ENCODE results near the gene SLC25A25.

- no peak for TF ChIP-seq POLR2A (IDR thresholded peaks at IDR 0.05; ENCODE audit: low read depth, low read length)
- no peak for TF ChIP-seq RAD21 (IDR thresholded peaks at IDR 0.05; ENCODE audit: insufficient read depth, low read depth, low read length)
- TF ChIP-seq CTCF (IDR thresholded peaks at IDR 0.05 in 2 of 3, conservative IDR thresholded peaks at IDR 0.05 in 1 of 3; ENCODE audit: control insufficient read depth in 2 of 3, extremely low read depth in 1 of 3, insufficient read depth in 1 of 3, low read depth in 3 of 3, low read length in 3 of 3) = no peak
- TF ChIP-seq ATF3 (IDR thresholded peaks at IDR 0.05; ENCODE audit: borderline replicate concordance, extremely low read depth, low read depth, low read length) = no peak
- no peak for TF ChIP-seq IKZF1 (conservative IDR thresholded peaks at IDR 0.05)
- no peak for TF ChIP-seq SMAD1 (IDR thresholded peaks at IDR 0.05; ENCODE audit: low read depth, partially characterized antibody)
- no peak for TF ChIP-seq FOXM1 (IDR thresholded peaks at IDR 0.05; ENCODE audit: low read depth, low read length)
- TF ChIP-seq CHD2 (IDR thresholded peaks at IDR 0.05; ENCODE audit: borderline replicate concordance, low read depth, low read length) = no peak
- TF ChIP-seq ZNF687 (IDR thresholded peaks at IDR 0.05) = no peak
- TF ChIP-seq NBN (IDR thresholded peaks at IDR 0.05) = no peak
- TF ChIP-seq PRDM15 (CRISPR knock-in tag; IDR thresholded peaks at IDR 0.05) = no peak
- no peak for TF ChIP-seq CREB1 (IDR thresholded peaks at IDR 0.05; ENCODE audit: low read depth)
Measured at GRCh38 chr9:128097543-128098296, 29.7 kb downstream of the SLC25A25 start.

All from GM12878 (cell line).